ENCODE measurements around the gene PRTN3.

- no peak for TF ChIP-seq CTCF (IDR thresholded peaks at IDR 0.05; ENCODE audit: poor library complexity)
- TF ChIP-seq EZH2 (IDR thresholded peaks at IDR 0.05; ENCODE audit: borderline replicate concordance), result no peak
- TF ChIP-seq EZH2phosphoT487 (IDR thresholded peaks at IDR 0.05; ENCODE audit: low read depth, severe bottlenecking, unreplicated experiment), result no peak
These were observed 36.2 kb upstream of the PRTN3 start for GRCh38 chr19:804419-805165.

Measured in hepatocyte (in vitro differentiated cells).